Measurements from ENCODE around the gene PTPRCAP. TPM values are rescaled to one million over a fixed set of nuclear protein-coding genes. Genes with fewer than 3 reads are reported as not detected.

Gene PTPRCAP
- total RNA-seq, 1 experiment from 2014 or later, result 0.27 TPM

DNA sequence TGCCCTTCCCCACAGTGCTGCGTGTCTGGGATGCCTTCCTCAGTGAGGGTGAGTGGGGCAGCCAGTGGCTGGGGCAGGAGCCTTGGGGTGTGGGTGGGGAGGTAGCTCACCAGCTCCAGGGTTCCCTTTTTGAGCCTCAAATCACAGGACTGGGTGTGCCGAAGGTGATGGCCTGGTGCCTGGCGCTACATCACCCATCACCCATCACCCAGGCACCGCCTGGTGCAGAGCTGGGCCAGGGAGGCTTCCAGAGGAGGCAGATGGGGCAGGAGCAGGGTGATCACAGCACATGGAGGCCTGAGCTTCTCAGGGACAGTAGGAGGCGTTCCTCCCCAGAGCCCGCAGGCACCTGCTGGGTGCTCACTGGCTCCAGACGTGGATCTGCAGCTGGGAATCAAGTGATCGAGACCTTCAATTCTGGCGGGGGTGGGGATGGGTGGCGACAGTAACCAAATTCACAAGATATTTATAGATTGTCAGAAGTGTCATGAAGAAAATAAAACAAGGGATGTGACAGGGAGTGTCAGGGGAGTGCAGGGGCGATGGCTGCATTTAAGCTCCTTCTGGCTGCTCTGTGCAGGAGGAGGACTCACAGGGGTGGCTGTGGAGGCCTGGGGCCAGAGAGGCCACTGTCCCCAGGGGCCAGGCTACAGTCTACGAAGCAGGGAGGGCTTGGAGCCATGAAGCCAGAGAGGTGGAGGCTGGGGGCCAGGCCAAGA, 30.4 kb downstream of the PTPRCAP start:
- no TSS peak for BruUV-seq (replicated peaks)
- intact Hi-C loops (cut with micrococcal nuclease; ENCODE audit: unreplicated experiment), result no loop called here
- H3K27ac Mint-ChIP-seq (ENCODE audit: unreplicated experiment), result no peak overlapping the region
- Histone ChIP-seq H3K27me3 (replicated peaks; ENCODE audit: control insufficient read depth, insufficient read depth, low read length) (no peaks in the 10 kb centered on the region), H3K4me3 (ENCODE audit: low read depth, low read length) (no peak overlapping the region), H3K4me1 (peaks cover 1% of the 10 kb centered on the region), H3K36me3 (ENCODE audit: control insufficient read depth, insufficient read depth, low read length) (no peaks in the 10 kb centered on the region), H3K9me3 (no peaks in the 10 kb centered on the region)
- CTCF ChIA-PET, result interaction anchor here (0.7 to 1.4 kb wide), 6 partner anchors 11 to 288 kb away, joined by 3 to 6 read pairs (median 3); partner anchors contain the start of genes CORO1B, KDM2A and TMEM134
- H3K4me1 Mint-ChIP-seq (ENCODE audit: low read depth, unreplicated experiment), result peaks cover 7% of the 10 kb centered on the region
- no peaks in the 10 kb centered on the region for H3K27me3 Mint-ChIP-seq (ENCODE audit: insufficient read depth, unreplicated experiment)
- POLR2A ChIA-PET, result interaction anchor here (0.5 to 0.8 kb wide), 3 partner anchors 14 to 583 kb away, joined by 3 to 6 read pairs (median 3); partner anchors contain the start of gene CORO1B
- TF ChIP-seq, protein P1, sequence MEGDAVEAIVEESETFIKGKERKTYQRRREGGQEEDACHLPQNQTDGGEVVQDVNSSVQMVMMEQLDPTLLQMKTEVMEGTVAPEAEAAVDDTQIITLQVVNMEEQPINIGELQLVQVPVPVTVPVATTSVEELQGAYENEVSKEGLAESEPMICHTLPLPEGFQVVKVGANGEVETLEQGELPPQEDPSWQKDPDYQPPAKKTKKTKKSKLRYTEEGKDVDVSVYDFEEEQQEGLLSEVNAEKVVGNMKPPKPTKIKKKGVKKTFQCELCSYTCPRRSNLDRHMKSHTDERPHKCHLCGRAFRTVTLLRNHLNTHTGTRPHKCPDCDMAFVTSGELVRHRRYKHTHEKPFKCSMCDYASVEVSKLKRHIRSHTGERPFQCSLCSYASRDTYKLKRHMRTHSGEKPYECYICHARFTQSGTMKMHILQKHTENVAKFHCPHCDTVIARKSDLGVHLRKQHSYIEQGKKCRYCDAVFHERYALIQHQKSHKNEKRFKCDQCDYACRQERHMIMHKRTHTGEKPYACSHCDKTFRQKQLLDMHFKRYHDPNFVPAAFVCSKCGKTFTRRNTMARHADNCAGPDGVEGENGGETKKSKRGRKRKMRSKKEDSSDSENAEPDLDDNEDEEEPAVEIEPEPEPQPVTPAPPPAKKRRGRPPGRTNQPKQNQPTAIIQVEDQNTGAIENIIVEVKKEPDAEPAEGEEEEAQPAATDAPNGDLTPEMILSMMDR (IDR thresholded peaks at IDR 0.05; ENCODE audit: insufficient read depth in 1 of 2, low read depth in 1 of 2, low read length in 1 of 2, severe bottlenecking in 1 of 2, unreplicated experiment in 1 of 2), result peak in 1 of 2 experiments; percentile 8
- no peak for DNase-seq
- H3K36me3 Mint-ChIP-seq (ENCODE audit: insufficient read depth, unreplicated experiment), result peaks cover 12% of the 10 kb centered on the region
- no peaks in the 10 kb centered on the region for H3K9me3 Mint-ChIP-seq (ENCODE audit: unreplicated experiment)
- H3K4me3 Mint-ChIP-seq (ENCODE audit: unreplicated experiment), result no peak overlapping the region

DNA sequence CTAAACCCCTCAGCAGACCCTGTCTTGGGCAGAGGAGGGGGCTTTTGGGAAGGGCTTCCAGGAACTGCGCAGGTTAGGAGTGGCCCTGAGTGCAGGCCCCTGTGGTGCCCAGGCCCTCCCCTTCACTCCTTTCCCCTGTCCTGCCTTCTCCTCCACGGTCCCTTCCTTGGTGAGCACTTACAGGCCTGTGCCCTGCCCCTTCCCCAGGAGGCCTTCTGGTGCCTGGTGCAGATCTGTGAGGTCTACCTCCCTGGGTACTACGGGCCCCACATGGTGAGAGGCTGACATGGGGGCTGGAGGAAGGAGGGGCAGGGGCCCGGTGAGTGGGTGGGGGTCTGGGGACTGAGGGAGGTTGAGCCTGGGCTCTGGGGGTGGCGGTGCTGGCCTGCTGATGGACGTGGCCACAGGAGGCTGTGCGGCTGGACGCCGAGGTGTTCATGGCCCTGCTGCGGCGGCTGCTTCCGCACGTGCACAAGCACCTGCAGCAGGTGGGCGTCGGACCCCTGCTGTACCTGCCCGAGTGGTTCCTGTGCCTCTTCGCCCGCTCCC, 31.0 kb downstream of the PTPRCAP start:
- Histone ChIP-seq H3K4me3 (ENCODE audit: low read depth, low read length) (no peak overlapping the region), H3K36me3 (ENCODE audit: control insufficient read depth, insufficient read depth, low read length) (no peaks in the 10 kb centered on the region), H3K4me1 (peaks cover 4% of the 10 kb centered on the region), H3K9me3 (no peaks in the 10 kb centered on the region), H3K27me3 (replicated peaks; ENCODE audit: control insufficient read depth, insufficient read depth, low read length) (no peaks in the 10 kb centered on the region)
- DNase-seq, result no peak
- H3K9me3 Mint-ChIP-seq (ENCODE audit: unreplicated experiment), result no peaks in the 10 kb centered on the region
- no peak overlapping the region for H3K27ac Mint-ChIP-seq (ENCODE audit: unreplicated experiment)
- ChIA-PET CTCF (interaction anchor here (0.7 to 1.2 kb wide), 5 partner anchors 12 to 288 kb away, joined by 3 to 6 read pairs (median 3); partner anchors contain the start of genes CORO1B and KDM2A), POLR2A (interaction anchor here (0.6 kb wide), 1 partner anchor 583 kb away, joined by 3 read pairs; no protein-coding TSS in a partner anchor)
- BruUV-seq (replicated peaks), result no TSS peak
- H3K4me3 Mint-ChIP-seq (ENCODE audit: unreplicated experiment), result no peak overlapping the region
- peaks cover 12% of the 10 kb centered on the region for H3K36me3 Mint-ChIP-seq (ENCODE audit: insufficient read depth, unreplicated experiment)
- no peaks in the 10 kb centered on the region for H3K27me3 Mint-ChIP-seq (ENCODE audit: insufficient read depth, unreplicated experiment)
- TF ChIP-seq, protein P1 (IDR thresholded peaks at IDR 0.05; ENCODE audit: insufficient read depth in 1 of 2, low read depth in 1 of 2, low read length in 1 of 2, severe bottlenecking in 1 of 2, unreplicated experiment in 1 of 2), result no peak
- peaks cover 7% of the 10 kb centered on the region for H3K4me1 Mint-ChIP-seq (ENCODE audit: low read depth, unreplicated experiment)
- intact Hi-C loops (cut with micrococcal nuclease; ENCODE audit: unreplicated experiment), result no loop called here

DNA sequence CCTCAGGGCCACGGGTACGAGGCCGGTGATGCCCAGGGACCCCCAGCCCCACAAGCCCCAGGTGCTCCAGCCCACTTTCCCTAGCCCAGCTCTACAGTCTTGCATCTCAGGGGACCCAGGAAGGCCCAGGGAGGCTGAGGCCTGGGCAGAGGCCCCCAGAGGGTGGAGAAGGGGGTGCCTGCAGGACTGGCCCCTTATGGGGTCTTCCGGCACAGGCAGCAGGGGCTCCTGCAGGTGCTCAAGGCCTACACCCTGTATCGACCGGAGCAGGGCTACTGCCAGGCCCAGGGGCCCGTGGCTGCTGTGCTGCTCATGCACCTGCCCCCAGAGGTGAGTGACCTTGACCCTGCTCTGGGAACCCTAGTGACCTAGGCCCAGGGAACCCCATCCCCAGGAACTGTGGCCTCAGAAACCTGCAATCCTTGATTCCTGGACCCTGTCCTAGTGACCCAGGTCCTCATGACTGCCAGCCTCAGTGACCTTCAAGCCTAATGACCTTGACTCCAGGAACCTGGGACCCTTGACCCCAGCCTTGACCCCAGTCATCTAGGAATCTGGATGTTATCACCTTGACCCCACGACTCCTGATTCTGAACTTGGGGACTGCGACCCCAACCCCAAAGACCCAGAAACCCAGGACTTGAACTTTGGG, 31.7 kb downstream of the PTPRCAP start:
- BruUV-seq (replicated peaks), result no TSS peak
- H3K27me3 ChIP-seq (replicated peaks; ENCODE audit: control insufficient read depth, insufficient read depth, low read length), result no peaks in the 10 kb centered on the region
- H3K27me3 Mint-ChIP-seq (ENCODE audit: insufficient read depth, unreplicated experiment), result no peaks in the 10 kb centered on the region
- no peaks in the 10 kb centered on the region for H3K9me3 ChIP-seq
- no peak for DNase-seq
- H3K27ac Mint-ChIP-seq (ENCODE audit: unreplicated experiment), result no peak overlapping the region
- H3K4me1 ChIP-seq, result peaks cover 5% of the 10 kb centered on the region
- no peaks in the 10 kb centered on the region for H3K9me3 Mint-ChIP-seq (ENCODE audit: unreplicated experiment)
- no peak overlapping the region for H3K4me3 Mint-ChIP-seq (ENCODE audit: unreplicated experiment)
- peaks cover 14% of the 10 kb centered on the region for H3K36me3 Mint-ChIP-seq (ENCODE audit: insufficient read depth, unreplicated experiment)
- CTCF ChIA-PET, result no interaction called here
- intact Hi-C loops (cut with micrococcal nuclease; ENCODE audit: unreplicated experiment), result no loop called here
- H3K4me1 Mint-ChIP-seq (ENCODE audit: low read depth, unreplicated experiment), result peaks cover 1% of the 10 kb centered on the region
- TF ChIP-seq, protein P1 (IDR thresholded peaks at IDR 0.05; ENCODE audit: insufficient read depth in 1 of 2, low read depth in 1 of 2, low read length in 1 of 2, severe bottlenecking in 1 of 2, unreplicated experiment in 1 of 2), result no peak
- no peak overlapping the region for H3K4me3 ChIP-seq (ENCODE audit: low read depth, low read length)
- H3K36me3 ChIP-seq (ENCODE audit: control insufficient read depth, insufficient read depth, low read length), result no peaks in the 10 kb centered on the region
- POLR2A ChIA-PET, result no interaction called here
